Cardiac fibroblast (primary cell): ENCODE measurements around the gene ENOX2.

Experiments used
- DNase-seq, 2 donors: peaks; one replicate each; pipeline versions ENCODE4 v3.0.0 to v3.0.0-alpha.2; 2010; ENCODE audit warnings: low read depth in 2 of 2
- H3K4me3 ChIP-seq, 2 donors: replicated peaks in 1 of 2; 1 replicate in 1 of 2; 2 replicates in 1 of 2; pipeline ENCODE4 v1.5.1; 2011; ENCODE audit warnings: low read depth in 2 of 2, low read length in 2 of 2, mild to moderate bottlenecking in 2 of 2, moderate library complexity in 1 of 2
- CTCF ChIP-seq: IDR thresholded peaks from one replicate; pipeline ENCODE4 v1.5.1; 2011; ENCODE audit warnings: low read depth, mild to moderate bottlenecking, low read length, inconsistent platforms

Gene ENOX2

GRCh38 chrX:130741584-130741983, 161.4 kb downstream of the ENOX2 start:
- no peak for TF ChIP-seq CTCF
- no peak overlapping the region for H3K4me3 ChIP-seq
- no peak for DNase-seq

GRCh38 chrX:130741151-130741550, 161.9 kb downstream of the ENOX2 start:
- no peak overlapping the region for H3K4me3 ChIP-seq
- DNase-seq: no peak
- TF ChIP-seq CTCF: no peak

GRCh38 chrX:130738638-130739195, 164.3 kb downstream of the ENOX2 start:
- no peak overlapping the region for H3K4me3 ChIP-seq
- TF ChIP-seq CTCF: no peak
- DNase-seq: no peak

GRCh38 chrX:130734713-130735112, 168.3 kb downstream of the ENOX2 start:
- no peak for DNase-seq
- TF ChIP-seq CTCF: no peak
- no peak overlapping the region for H3K4me3 ChIP-seq

GRCh38 chrX:130728208-130728607, 174.8 kb downstream of the ENOX2 start:
- DNase-seq: peak; percentile 18 to 46
- H3K4me3 ChIP-seq: no peak overlapping the region
- no peak for TF ChIP-seq CTCF

GRCh38 chrX:130726661-130727060, 176.3 kb downstream of the ENOX2 start:
- DNase-seq: peak; percentile 64 to 65
- no peak overlapping the region for H3K4me3 ChIP-seq
- no peak for TF ChIP-seq CTCF

GRCh38 chrX:130725519-130725918, 177.5 kb downstream of the ENOX2 start:
- no peak overlapping the region for H3K4me3 ChIP-seq
- no peak for TF ChIP-seq CTCF
- DNase-seq: no peak
